GM18505 (cell line): Measurements from ENCODE around the gene RARS2.

Experiments
- ATAC-seq: cut with Tn5 transposase; IDR thresholded peaks from one replicate; pipeline ENCODE4 v1.9.1; 2021; ENCODE audit not compliant: unreplicated experiment
- POLR2A ChIP-seq: IDR thresholded peaks from 4 replicates; pipeline ENCODE4 v1.6.1; 2011; ENCODE audit warnings: borderline replicate concordance; ENCODE audit not compliant: insufficient read depth, insufficient read length; ENCODE audit errors: extremely low read depth

Gene RARS2

GRCh38 chr6:87600576-87600975 is 10.8 kb upstream of the RARS2 start:
- no peak for ATAC-seq
- no peak for TF ChIP-seq POLR2A

- no peak for TF ChIP-seq POLR2A
- ATAC-seq, result no peak
These were observed 1.2 kb upstream of the RARS2 start for GRCh38 chr6:87590990-87591389.

- TF ChIP-seq POLR2A, result no peak
- no peak for ATAC-seq
These were observed 662 bp upstream of the RARS2 start for GRCh38 chr6:87590417-87590880.

GRCh38 chr6:87588756-87589407 is 905 bp downstream of the RARS2 start:
- no peak for ATAC-seq
- TF ChIP-seq POLR2A, result no peak

- TF ChIP-seq POLR2A, result no peak
- ATAC-seq, result no peak
These were observed 3.3 kb downstream of the RARS2 start for GRCh38 chr6:87586371-87587077.

GRCh38 chr6:87583822-87584221 is 6.0 kb downstream of the RARS2 start:
- ATAC-seq, result no peak
- no peak for TF ChIP-seq POLR2A

- no peak for ATAC-seq
- no peak for TF ChIP-seq POLR2A
These were observed 14.4 kb downstream of the RARS2 start for GRCh38 chr6:87575423-87575822.

GRCh38 chr6:87574237-87574804 is 15.5 kb downstream of the RARS2 start:
- ATAC-seq, result no peak
- TF ChIP-seq POLR2A, result no peak

GRCh38 chr6:87573307-87574024 is 16.3 kb downstream of the RARS2 start:
- TF ChIP-seq POLR2A, result no peak
- no peak for ATAC-seq

- no peak for TF ChIP-seq POLR2A
- ATAC-seq, result no peak
These were observed 16.9 kb downstream of the RARS2 start for GRCh38 chr6:87572883-87573282.

GRCh38 chr6:87572021-87572420 is 17.8 kb downstream of the RARS2 start:
- ATAC-seq, result no peak
- no peak for TF ChIP-seq POLR2A

- no peak for ATAC-seq
- TF ChIP-seq POLR2A, result no peak
These were observed 28.8 kb downstream of the RARS2 start for GRCh38 chr6:87561017-87561416.

- TF ChIP-seq POLR2A, result no peak
- ATAC-seq, result no peak
These were observed 31.3 kb downstream of the RARS2 start for GRCh38 chr6:87558446-87558845.
